Hematopoietic multipotent progenitor cell treated with erythropoietin and hydrocortisone succinate and interleukin-3 and kit ligand, for 4 days (in vitro differentiated cells): ENCODE measurements around the gene RHOU.

Experiments used
- DNase-seq: peaks from one replicate; pipeline ENCODE4 v3.0.0-alpha.2; 2015

RHOU gene

GRCh38 chr1:228785366-228786330, 50.4 kb downstream of the RHOU start:
- no peak for DNase-seq

GRCh38 chr1:228786361-228787129, 51.3 kb downstream of the RHOU start:
- no peak for DNase-seq

GRCh38 chr1:228791791-228792190, 56.5 kb downstream of the RHOU start:
- DNase-seq = no peak

- DNase-seq = no peak
These were observed 57.3 kb downstream of the RHOU start for GRCh38 chr1:228792601-228793000.

- DNase-seq = no peak
These were observed 57.8 kb downstream of the RHOU start for GRCh38 chr1:228793032-228793431.

GRCh38 chr1:228794173-228794572, 58.9 kb downstream of the RHOU start:
- no peak for DNase-seq

- DNase-seq = no peak
These were observed 59.5 kb downstream of the RHOU start for GRCh38 chr1:228794810-228795209.

- DNase-seq = no peak
These were observed 60.3 kb downstream of the RHOU start for GRCh38 chr1:228795596-228795995.
